NT2/D1 (cell line): ENCODE measurements around the gene RPA1.
"Not testable (repeated sequence)": the region's sequence is repeated elsewhere in the genome, so short reads cannot be mapped to it uniquely, and the experiment has no call there.

Experiments
- YY1 ChIP-seq: IDR thresholded peaks from 2 replicates; pipeline ENCODE4 v1.6.1; 2011; ENCODE audit not compliant: insufficient read length, insufficient read depth
- ZNF274 ChIP-seq: IDR thresholded peaks from 2 replicates; pipeline ENCODE4 v1.6.1; 2011; ENCODE audit warnings: mild to moderate bottlenecking, low read depth, low read length

DNA sequence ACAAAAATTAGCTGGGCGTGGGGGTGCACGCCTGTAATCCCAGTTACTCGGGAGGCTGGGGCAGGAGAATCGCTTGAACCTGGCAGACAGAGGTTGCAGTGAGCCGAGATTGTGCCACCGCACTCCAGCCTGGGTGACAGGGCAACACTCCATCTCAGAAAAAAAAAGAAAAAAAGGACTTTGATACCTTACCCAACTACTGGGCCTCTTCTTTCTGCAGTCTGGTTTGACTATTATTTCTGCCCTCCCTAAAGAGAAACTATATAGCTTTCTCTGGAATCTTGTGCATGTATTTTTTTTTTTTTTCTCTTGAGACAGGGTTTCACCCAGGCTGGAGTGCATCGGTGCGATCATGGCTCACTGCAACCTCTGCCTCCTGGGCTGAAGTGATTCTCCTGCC lies 32.0 kb upstream of the RPA1 start:
- TF ChIP-seq ZNF274, YY1: not testable (repeated sequence)
